ENCODE data around the gene LONRF2. TPM values are rescaled to one million over a fixed set of nuclear protein-coding genes. Genes with fewer than 3 reads are reported as not detected.

LONRF2 gene
- total RNA-seq, 4 donors from 2014 or later: 0.38 to 2.6 (median 1.1) TPM

- 15 to 58% methylated on average over 13 of the region's 13 CpGs for WGBS, 2 donors
- H3K4me3 ChIP-seq (ENCODE audit: low read depth, poor library complexity, severe bottlenecking): no peak overlapping the region
- intact Hi-C loops (cut with DNase I; ENCODE audit: low total_unique reads): loop anchor here (5.0 kb wide), 1 partner anchor 120 kb away; no protein-coding TSS in a partner anchor
- peak in 1 of 2 donors; percentile 90 for DNase-seq (ENCODE audit: low spot score in 2 of 2)
- TF ChIP-seq, protein P1, sequence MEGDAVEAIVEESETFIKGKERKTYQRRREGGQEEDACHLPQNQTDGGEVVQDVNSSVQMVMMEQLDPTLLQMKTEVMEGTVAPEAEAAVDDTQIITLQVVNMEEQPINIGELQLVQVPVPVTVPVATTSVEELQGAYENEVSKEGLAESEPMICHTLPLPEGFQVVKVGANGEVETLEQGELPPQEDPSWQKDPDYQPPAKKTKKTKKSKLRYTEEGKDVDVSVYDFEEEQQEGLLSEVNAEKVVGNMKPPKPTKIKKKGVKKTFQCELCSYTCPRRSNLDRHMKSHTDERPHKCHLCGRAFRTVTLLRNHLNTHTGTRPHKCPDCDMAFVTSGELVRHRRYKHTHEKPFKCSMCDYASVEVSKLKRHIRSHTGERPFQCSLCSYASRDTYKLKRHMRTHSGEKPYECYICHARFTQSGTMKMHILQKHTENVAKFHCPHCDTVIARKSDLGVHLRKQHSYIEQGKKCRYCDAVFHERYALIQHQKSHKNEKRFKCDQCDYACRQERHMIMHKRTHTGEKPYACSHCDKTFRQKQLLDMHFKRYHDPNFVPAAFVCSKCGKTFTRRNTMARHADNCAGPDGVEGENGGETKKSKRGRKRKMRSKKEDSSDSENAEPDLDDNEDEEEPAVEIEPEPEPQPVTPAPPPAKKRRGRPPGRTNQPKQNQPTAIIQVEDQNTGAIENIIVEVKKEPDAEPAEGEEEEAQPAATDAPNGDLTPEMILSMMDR (IDR thresholded peaks at IDR 0.05): peak in 1 of 3 donors; percentile 89
- TF ChIP-seq POLR2A (IDR thresholded peaks at IDR 0.05): no peak
Observed at GRCh38 chr2:100262555-100263320, 59.6 kb downstream of the LONRF2 start.

DNA sequence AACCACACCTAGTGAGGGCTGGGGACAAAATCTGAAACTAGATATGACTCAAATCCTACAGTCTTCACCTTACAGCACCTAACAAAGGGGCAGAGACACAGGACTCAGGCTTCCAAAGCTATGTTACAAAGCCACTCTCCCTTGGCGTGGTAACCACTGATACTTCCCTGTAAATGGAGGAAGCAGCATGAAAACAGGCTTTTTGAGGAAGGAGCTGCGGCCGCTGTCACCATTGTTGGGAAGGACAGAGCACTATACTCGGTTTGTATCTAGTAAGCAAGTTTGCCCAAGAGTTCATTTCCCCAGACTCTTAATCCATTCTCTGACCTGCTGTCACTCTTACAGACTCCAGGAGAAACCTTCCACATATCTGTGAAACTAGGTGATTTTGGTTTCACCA, 60.3 kb downstream of the LONRF2 start:
- intact Hi-C loops (cut with DNase I; ENCODE audit: low total_unique reads): loop anchor here (5.0 kb wide), 1 partner anchor 120 kb away; no protein-coding TSS in a partner anchor

DNA sequence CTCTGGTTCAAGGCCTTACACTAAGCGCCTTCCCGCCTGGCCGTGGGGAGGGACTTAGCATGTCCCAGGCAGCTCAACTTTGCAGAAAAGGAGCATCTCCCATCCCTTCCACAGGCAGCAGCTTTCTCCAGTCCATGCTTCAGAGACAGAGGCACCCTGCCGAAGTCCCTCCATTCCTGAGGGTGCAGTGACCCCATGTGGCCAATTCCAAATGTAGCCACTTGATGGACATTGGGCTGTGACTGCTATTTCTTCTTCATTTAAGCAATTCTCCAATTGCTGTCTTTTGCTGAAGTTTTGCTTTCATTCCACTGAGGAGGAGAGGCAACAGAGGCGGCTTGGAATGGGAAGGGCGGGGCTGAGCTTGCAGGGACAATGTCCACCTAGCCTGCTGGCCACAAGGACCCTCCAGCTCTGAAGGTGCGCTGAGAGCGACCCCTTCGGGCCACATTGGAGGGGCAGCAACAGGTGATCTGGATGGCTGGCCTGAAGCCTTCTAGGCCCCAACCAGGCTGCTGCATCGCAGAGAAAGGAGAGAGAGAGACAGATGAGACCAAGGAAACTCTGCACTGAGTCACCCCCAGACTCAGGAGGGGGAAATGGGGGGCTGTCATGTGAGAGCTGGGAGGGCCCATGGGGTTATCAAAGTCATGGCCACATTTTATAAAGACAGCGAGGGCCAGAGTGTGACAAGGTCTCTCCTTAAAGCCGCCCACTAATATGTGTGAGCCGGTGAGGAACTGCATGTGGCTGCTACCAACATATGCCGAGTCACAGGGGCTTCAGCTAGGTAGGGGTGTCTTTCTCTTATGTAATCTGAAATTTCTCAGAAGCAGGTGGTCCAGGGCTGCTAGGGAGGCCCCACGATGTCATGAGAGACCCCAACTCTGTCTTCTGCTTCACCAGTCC, 61.3 kb downstream of the LONRF2 start:
- DNase-seq (ENCODE audit: low spot score in 2 of 2): peak; percentile 42 to 53

More for the DNA sequence above, 60.3 kb downstream of the LONRF2 start:
- no peak overlapping the region for H3K4me3 ChIP-seq (ENCODE audit: low read depth, poor library complexity, severe bottlenecking)
- peak in 1 of 2 donors; percentile 50 for DNase-seq (ENCODE audit: low spot score in 2 of 2)
- 80 to 90% methylated on average over 4 of the region's 4 CpGs for WGBS, 2 donors
- no peak for TF ChIP-seq POLR2A (IDR thresholded peaks at IDR 0.05)
- TF ChIP-seq, protein P1 (IDR thresholded peaks at IDR 0.05): no peak

GRCh38 chr2:100259106-100259505, 63.2 kb downstream of the LONRF2 start:
- no peak for DNase-seq (ENCODE audit: low spot score in 2 of 2)
- intact Hi-C loops (cut with DNase I; ENCODE audit: low total_unique reads): no loop called here

More for the DNA sequence above, 61.3 kb downstream of the LONRF2 start:
- H3K4me3 ChIP-seq (ENCODE audit: low read depth, poor library complexity, severe bottlenecking): no peak overlapping the region
- TF ChIP-seq, protein P1 (IDR thresholded peaks at IDR 0.05): peak in 1 of 3 donors; percentile 34
- no peak for TF ChIP-seq POLR2A (IDR thresholded peaks at IDR 0.05)
- WGBS, 2 donors: 79 to 83% methylated on average over 15 of the region's 15 CpGs
- intact Hi-C loops (cut with DNase I; ENCODE audit: low total_unique reads): loop anchor here (5.0 kb wide), 1 partner anchor 121 kb away; no protein-coding TSS in a partner anchor

GRCh38 chr2:100257939-100258338, 64.4 kb downstream of the LONRF2 start:
- no peak for DNase-seq (ENCODE audit: low spot score in 2 of 2)
- no peak overlapping the region for H3K4me3 ChIP-seq (ENCODE audit: low read depth, poor library complexity, severe bottlenecking)
- WGBS, 2 donors: 33 to 44% methylated on average over 9 of the region's 9 CpGs
- no peak for TF ChIP-seq POLR2A (IDR thresholded peaks at IDR 0.05)
- TF ChIP-seq, protein P1 (IDR thresholded peaks at IDR 0.05): no peak
- intact Hi-C loops (cut with DNase I; ENCODE audit: low total_unique reads): no loop called here

More at GRCh38 chr2:100259106-100259505, 63.2 kb downstream of the LONRF2 start:
- H3K4me3 ChIP-seq (ENCODE audit: low read depth, poor library complexity, severe bottlenecking): no peak overlapping the region
- WGBS, 2 donors: 88 to 89% methylated on average over 8 of the region's 8 CpGs
- TF ChIP-seq, protein P1 (IDR thresholded peaks at IDR 0.05): no peak
- no peak for TF ChIP-seq POLR2A (IDR thresholded peaks at IDR 0.05)
